VCaP (cell line): Measurements from ENCODE around the gene LHX5.
A peak's percentile ranks its signal among the peaks of the same experiment; 100 is the strongest.

Experiments
- H3K27ac ChIP-seq: fragments of 450-650 bp; 2 replicates; pipeline ENCODE4 v1.5.1; 2017
- CTCF ChIP-seq: fragments of 450-650 bp; conservative IDR thresholded peaks from 2 replicates; pipeline ENCODE4 v1.5.1; 2017; ENCODE audit warnings: mild to moderate bottlenecking, moderate library complexity

Gene LHX5

GRCh38 chr12:113425960-113426453 lies 45.7 kb downstream of the LHX5 start:
- TF ChIP-seq CTCF, result no peak
- no peak overlapping the region for H3K27ac ChIP-seq

- TF ChIP-seq CTCF, result peak; percentile 97
- no peak overlapping the region for H3K27ac ChIP-seq
Observed at GRCh38 chr12:113424915-113425823, 46.5 kb downstream of the LHX5 start.

GRCh38 chr12:113424456-113424855 lies 47.2 kb downstream of the LHX5 start:
- H3K27ac ChIP-seq, result no peak overlapping the region
- no peak for TF ChIP-seq CTCF

- TF ChIP-seq CTCF, result no peak
- peak overlapping the region; percentile 80 for H3K27ac ChIP-seq
Observed at GRCh38 chr12:113422886-113423669, 48.6 kb downstream of the LHX5 start.

- TF ChIP-seq CTCF, result no peak
- peak within 1 kb of the TSS; percentile 80 for H3K27ac ChIP-seq
Observed at GRCh38 chr12:113422030-113422885, 49.4 kb downstream of the LHX5 start, which contains the start of gene SDSL. Gene SDSL, plus strand, starts transcription at chr12:113422380. Its CDS starts 5,603 bp downstream, at chr12:113427983.

- no peak for TF ChIP-seq CTCF
- peak overlapping the region; percentile 80; the same call in 1 of the 2 replicates for H3K27ac ChIP-seq
Observed at GRCh38 chr12:113420996-113421595, 50.6 kb downstream of the LHX5 start.
